Hepatocyte (in vitro differentiated cells): ENCODE measurements around the gene RABL3.

Experiments
- EZH2 ChIP-seq: fragments of 200-600 bp; sonication (generic); IDR thresholded peaks from 2 replicates; pipeline ENCODE4 v1.6.1; 2016; ENCODE audit warnings: antibody characterized with exemption, mild to moderate bottlenecking, borderline replicate concordance
- TF ChIP-seq, protein P1 (sequence below): fragments of 200-600 bp; sonication (generic); IDR thresholded peaks from 2 replicates; pipeline ENCODE4 v1.5.1; 2016; ENCODE audit warnings: antibody characterized with exemption, mild to moderate bottlenecking; ENCODE audit not compliant: poor library complexity

DNA sequence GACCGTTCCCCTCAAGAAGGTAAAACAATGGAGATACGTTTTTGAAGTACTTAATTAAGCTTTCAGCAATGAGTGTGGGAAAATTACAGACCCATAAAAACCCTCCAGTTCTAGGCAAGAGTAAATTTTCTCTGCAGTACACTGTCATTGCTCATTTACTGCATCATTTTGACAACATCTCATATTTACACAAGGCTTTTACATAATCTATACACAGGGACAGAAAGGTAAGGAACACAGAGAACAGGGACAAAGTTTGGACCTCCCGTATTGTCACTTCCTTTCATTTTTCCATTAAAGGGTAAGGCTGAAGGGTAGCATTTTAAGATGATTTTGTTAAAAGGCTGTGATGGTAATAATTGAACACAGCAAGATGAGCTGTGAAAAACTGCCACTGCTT is 52.9 kb downstream of the RABL3 start:
- TF ChIP-seq, protein P1, sequence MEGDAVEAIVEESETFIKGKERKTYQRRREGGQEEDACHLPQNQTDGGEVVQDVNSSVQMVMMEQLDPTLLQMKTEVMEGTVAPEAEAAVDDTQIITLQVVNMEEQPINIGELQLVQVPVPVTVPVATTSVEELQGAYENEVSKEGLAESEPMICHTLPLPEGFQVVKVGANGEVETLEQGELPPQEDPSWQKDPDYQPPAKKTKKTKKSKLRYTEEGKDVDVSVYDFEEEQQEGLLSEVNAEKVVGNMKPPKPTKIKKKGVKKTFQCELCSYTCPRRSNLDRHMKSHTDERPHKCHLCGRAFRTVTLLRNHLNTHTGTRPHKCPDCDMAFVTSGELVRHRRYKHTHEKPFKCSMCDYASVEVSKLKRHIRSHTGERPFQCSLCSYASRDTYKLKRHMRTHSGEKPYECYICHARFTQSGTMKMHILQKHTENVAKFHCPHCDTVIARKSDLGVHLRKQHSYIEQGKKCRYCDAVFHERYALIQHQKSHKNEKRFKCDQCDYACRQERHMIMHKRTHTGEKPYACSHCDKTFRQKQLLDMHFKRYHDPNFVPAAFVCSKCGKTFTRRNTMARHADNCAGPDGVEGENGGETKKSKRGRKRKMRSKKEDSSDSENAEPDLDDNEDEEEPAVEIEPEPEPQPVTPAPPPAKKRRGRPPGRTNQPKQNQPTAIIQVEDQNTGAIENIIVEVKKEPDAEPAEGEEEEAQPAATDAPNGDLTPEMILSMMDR, result no peak
- no peak for TF ChIP-seq EZH2
